ENCODE measurements around the gene CEP104.

CEP104 gene
- total RNA-seq, result 35.3 to 52.7 (median 48.9) reads per million in 4 donors

DNA sequence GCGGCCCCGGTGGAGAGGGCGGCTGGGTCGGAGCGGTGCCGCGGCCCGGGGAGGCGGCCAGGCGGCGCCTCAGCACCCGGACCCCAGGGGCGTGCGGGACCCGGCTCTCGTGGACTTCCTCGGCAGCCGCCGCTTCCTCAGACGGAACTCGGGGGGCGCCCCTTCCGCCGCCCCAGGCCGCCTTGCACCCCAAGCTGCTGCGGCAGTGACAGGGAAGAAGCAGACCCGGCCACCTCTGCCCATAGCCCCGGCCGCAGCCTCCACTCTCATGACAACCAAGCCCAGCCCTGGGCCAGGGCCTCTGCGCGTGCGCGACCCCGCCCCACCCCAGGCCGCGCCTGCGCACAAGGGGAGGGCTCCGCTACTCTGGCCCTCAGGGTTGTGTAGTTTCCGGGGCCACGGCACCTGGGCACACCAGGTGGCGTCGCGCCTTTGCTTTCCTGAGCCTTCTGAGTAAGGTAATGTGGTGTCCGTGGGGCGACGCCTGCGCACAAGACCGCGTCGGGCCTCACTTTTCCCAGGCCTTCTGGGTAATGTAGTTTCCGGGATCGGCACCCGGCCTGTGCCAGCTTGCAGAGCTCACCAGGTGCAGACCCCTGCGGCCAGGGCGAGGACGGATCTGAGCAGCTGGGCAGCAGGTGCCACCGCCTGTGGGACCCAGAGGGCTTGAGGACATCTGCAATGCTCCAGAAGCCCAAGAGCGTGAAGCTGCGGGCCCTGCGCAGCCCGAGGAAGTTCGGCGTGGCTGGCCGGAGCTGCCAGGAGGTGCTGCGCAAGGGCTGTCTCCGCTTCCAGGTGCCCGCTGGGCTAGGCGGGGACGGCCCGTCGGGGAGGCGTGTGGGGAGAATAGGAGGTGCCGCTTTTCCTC is at the start of gene CEP104, which contains the start of gene DFFB:
TSS of gene CEP104 (minus strand) at position 289 of the 868 bp plus-strand sequence. CDS start 4,804 bp downstream, outside the sequence.
TSS of gene DFFB (plus strand) at position 554 of the 868 bp plus-strand sequence. CDS start at position 682, 128 bp downstream.
- DNase-seq, result peak; percentile 96 to 98 (median 97)

DNA sequence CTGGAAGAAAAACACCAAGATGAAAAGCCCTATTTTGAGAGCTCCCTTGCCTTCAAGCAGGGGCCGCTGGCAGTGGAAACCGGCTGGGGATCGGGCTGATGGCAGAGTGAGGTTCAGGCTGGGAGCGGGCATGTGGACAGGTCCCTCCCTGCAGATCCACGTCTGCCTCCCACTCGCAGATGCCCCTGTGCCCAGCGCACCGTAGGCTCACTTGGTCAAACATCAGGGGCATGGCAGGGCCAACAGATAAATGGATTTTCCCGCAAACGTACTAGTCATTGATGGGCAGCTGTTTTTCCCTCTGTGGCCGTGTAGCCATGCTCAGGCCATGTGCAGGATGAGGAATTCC is 49.6 kb upstream of the CEP104 start:
- no peak for DNase-seq

DNA sequence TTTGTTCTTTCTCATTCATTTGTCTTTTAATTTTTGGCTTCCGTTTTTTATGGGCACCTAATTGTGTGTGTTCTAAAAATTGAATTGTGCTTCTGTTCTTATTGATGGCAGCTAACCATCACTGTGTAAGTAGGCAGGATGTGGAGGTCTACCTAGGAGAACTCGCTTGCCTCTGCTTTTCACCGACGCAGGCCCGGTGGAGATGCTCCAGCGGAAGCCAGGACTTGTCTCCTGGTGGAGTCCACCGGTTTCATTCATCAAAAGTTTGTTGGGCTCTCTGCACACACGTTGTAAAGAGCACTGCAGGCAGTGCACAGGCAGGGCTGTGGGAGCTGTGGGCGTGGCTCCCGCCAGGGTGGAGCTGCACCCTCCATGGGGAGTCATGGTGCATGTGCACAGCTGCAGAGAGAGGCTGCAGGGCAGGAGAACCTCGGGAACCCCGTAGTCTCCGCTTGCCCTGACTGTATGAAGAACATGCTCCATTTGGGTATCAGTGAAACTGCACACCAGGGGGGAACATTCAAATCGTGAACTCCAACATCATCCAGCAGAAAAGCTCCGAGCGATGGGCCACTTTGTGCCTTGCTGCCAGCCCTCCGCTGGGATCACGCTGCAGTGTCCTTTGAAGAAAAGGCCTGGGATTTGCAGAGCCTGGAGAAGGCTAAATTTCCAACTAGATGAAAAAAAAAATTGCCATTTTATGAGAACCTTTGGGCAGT is 49.1 kb upstream of the CEP104 start:
- no peak for DNase-seq

DNA sequence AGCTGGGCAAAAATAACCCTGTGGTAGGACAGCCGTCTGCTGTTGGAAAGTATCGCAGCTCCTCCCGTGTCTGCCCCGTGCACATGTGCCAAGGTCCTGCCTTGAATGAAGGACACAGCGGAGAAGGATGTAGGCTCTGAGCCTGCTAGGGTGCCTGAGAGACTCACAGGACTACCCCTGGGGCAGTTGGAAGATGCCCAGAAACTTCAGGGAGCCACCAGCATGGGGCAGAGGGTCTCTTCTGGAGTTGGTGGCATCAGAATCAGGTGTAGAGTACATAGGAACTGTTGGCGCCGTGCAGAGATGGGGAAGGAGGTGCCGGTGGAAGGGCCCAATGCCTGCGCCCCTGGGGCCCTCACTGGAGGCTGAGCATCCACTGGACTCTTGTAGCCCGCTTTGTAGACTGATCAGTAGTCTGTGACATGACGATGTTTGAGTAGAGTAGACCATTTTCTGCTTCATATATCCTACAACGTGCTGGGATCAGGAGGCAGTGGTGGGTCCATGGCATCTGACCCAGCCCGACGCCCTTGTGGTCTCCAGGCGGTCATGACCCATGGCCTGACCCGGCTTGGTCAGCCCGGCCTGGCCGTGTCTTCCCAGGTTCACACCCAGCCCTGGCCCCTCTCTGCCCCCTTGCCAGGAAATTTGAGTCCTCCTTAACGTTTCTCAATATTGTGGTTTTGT is 48.4 kb upstream of the CEP104 start:
- no peak for DNase-seq

DNA sequence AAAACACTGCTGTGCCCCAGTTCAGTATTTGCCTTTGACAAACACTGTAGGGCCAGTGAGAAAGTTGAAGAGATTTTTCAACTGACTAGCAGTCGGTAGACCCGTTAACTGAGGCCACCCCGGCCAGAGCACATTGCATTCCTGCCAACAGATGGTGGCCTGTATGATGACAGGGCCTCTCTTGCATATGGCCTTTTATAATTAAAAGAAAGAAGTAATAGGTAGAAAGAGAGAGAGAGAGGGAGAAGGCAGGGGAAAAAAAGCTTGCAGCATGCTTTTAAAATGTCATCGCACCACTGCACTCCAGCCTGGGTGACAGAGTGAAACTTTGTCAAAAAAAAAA is 47.8 kb upstream of the CEP104 start:
- no peak for DNase-seq

DNA sequence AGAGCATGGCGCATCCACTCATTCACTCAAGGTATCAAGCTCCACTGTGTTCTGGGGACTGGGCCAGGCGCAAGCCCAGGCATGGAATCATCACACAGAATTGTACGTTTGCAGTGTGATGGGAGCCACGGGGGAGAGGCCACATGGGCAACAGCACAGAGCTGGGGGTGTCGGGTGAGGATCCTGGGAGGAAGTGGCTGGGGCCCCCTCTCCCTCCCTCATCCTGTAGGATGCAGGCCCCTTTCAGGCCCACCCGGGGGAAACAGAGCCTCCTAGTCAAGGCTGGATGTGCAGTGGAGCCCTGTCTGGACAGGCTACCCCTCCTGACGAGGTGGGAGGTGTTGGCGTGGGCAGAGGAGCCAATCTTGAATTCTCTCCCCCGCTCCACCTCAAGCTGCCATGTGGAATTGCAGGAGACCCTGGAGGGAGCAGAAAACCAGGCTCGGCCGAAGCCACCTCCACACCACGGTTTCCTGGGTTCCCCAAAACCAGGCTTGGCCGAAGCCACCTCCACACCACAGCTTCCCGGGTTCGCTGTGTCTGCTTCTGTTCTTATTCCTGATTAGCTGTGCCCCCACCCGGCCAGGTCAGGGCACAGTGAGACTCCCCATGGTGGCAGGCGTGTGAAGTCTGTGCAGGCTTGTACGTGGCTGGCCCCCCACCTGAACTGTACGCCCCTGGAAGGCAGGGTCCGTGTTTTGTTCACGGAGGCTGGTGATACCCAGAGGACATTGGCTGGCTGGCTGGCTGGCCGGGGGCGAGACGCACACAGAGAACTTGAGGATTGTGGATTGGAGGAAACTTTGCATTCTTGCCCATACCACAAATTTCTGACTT is 47.2 kb upstream of the CEP104 start:
- DNase-seq, result no peak

DNA sequence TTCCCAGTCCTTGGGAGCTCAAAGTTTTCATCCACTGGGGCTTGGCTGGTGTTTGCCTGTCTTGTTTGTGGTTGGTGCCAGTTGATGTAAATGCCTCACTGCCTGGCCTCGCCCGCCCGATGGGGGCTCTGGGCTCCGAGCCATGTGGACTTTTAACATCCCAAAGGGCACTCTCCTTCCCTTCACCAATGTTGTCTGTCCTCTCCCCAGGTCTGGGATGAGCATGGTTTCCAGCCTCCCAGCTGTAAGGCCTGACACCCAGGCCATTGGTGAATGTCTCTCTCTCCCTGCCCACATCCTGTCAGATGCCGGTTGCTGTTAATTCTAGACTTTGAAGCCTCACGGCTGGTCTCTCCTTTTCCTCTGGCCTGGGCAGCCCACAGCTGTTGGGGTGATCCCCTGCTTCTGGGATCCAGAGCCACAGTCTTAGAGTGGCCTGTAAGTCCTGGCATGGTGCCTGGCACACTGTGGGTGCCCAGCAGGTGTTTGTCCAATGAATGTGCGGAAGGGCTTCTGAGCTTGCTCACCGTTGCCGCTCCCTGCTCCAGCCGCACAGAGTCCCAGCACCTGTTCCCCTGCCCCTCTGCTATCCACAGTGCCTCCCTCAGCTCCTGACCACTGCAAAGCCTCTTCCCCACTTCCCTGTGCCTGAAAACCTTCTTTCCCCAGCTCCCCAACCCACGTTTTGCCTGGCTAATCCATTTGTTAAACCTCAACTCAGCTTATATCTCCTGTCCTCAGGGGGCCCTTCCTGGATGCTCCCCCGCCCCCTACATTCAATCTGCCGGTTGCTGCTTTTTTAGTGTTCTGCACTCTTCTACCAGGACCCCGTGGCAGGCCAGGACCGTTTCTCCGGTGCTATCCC is 46.4 kb upstream of the CEP104 start:
- peak in 1 of 5 donors; percentile 42 for DNase-seq

DNA sequence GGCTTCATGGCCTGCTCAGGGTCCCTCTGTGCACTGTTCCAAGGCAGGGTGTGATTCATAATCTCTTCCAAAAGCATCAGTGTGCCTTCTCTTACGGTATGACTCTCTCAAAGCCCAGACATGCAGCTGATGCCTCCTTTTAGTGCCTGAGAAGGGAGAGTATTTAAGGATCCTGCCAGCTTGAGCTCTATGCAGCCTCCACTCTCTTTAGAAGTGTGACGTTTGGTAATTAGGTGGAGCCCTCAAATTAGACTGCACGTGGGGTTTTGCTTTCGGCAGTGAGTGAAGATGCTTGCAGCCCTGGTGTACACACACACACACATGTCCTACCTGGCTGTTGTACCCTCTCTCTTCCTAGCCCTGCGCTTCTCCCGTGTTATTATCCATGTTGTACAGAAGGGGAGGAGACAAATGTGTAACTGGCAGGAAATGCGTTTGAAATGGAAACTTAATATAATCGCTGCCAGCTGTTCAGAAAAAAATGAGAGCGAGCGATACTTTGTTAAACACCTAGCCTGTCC is 45.6 kb upstream of the CEP104 start:
- peak in 1 of 5 donors; percentile 30 for DNase-seq

DNA sequence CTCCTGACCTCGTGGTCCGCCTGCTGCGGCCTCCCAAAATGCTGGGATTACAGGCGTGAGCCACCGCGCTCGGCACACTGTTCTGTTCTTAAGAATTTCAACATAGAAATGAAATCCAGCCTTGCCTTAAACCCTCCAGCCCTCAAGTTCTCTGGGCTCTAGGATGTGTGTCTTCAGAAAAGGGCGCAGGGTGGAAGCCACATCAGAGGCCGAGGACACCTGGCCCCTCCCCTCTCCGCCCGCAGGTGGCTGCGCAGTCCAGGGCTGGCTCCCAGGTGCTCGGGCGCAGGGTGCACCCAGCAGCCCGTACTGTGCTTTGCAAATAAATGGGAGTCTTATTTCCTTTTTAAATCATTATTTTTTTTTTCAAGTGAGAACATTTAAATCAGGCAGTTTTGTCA is 45.1 kb upstream of the CEP104 start:
- peak in 3 of 5 donors; percentile 31 to 45 (median 38) for DNase-seq

DNA sequence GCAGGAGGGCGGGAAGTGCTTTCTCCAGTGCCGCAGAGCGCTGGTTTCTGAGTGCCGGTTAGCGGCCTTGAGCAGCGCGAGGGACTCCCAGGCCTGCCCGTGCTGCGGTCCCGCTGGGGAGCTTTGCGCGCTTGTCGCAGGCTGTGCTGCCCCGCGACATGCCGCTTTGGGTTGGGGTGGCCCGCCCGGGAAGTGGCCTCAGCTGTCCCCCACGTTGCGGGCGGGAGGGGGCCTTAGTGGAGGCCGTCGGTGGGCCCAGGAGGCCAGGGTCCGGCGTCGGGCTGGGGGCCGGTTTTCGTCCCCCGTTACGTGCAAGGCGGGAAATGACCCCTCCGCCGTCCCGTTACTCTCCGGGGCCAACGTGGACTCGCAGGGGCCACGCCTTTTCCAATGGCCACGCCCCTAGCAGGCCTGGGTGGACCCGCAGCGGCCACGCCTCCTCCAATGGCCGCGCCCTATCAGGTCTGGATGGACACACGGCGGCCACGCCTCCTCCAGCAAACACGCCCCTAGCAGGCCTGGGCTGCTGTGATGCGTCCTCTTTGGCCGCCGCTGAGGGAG is 44.0 kb upstream of the CEP104 start:
- DNase-seq, result peak; percentile 63 to 94 (median 69)

DNA sequence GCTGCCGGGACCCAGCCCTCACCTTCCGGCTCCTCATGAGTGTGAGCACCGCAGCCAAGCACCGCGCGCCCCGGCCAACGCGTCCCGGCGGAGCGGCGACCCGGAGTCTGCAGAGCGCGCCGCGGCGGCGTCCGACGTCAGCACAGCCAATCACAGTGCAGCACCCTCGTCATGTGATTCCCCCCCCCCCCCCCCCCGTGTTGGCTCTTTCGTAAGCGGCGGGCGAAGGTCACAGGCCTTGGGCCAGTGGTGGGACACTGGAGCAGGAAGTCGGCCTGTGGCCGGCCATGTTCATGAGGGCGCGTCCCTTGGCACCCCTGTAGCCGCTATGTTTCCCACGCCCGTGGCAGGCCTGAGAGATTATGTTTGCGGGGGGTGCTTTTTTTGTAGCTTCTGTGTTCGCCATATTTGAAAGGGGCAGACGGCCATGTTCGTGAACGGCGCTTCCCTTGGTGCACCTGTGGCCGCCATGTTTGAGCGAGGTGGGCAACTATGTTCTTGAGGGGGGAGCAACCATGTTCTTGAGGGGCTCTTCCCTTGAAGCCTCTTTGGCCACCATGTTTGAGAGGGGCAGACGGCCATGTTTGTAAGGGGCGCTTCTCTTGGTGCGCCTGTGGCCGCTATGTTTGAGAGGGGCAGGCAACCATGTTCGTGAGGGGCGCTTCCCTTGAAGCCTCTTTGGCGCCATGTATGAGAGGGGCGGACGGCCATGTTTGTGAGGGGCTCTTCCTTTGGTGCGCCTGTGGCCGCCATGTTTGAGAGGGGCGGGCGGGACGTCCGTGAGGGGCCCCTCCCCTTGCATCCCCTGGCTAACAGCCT is 43.3 kb upstream of the CEP104 start, which contains the start of gene C1orf174:
TSS of gene C1orf174 (minus strand) at position 123 of the 819 bp plus-strand sequence. CDS start at position 37, 86 bp downstream.
- DNase-seq, result peak; percentile 92 to 97 (median 92)

DNA sequence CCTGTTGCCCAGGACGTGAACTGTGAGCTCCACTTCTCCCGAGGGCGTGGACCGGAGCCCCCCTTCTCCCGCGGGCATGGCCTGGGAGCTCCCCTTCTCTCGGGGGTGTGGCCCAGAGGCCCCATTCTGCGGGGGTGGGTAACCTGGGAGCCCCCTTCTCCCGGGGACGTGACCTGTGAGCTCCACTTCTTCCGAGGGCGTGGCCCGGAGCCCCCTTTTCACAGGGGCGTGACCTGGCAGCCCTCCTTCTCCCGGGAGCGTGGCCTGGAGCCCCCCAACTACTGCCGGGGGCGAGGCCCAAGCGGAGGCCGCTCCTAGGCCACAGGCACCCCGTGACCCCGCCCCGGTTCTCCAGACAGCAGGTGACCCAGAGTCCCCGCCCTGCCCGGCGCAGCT is 42.7 kb upstream of the CEP104 start:
- DNase-seq, result peak in 1 of 5 donors; percentile 30

DNA sequence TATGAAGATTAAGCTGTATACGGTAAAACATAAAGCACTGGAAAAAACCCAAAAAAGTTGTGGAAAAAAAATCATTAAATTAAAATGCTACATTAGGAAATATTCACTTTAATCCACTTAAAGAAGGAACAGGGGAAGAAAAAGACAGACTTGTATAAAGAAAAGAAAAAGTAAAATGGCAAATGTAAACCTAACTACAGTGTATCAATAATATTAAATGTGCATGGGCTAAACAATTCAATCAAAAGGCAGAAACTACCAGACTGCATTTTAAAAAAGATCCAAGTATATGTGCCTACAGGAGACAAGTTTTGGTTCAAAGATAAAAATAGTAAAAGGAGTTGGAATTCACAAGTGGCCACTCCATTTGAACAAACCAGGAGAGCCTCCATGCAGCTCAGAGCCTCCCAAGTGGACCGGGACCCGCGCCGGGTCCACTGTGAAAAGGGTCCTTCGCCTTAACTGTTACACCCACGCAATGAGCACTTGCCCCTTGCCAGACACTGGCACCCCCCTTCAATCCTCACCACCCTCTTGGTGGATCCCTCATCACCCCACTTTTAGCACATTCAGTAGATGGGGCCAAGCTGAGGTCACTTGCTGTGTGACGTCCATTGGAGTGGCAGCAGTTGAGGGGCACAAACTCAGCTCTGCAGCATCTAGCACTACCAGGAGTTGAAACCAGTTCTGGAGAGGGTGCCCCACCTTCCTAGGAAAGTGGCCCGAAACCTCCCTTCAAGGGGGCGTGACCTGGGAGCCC is 42.2 kb upstream of the CEP104 start:
- no peak for DNase-seq

DNA sequence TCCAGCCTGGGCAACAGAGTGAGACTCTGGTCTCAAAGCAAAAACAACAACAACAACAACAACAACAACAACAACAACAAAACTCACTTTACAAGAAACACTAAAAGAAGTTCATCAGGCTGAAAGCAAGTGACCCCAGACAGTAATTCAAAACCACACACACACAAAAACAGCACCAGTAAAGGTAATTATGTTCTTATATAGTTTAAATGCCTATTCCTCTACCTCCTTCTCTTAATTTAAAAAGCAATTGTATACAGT is 41.4 kb upstream of the CEP104 start:
- DNase-seq, result no peak

DNA sequence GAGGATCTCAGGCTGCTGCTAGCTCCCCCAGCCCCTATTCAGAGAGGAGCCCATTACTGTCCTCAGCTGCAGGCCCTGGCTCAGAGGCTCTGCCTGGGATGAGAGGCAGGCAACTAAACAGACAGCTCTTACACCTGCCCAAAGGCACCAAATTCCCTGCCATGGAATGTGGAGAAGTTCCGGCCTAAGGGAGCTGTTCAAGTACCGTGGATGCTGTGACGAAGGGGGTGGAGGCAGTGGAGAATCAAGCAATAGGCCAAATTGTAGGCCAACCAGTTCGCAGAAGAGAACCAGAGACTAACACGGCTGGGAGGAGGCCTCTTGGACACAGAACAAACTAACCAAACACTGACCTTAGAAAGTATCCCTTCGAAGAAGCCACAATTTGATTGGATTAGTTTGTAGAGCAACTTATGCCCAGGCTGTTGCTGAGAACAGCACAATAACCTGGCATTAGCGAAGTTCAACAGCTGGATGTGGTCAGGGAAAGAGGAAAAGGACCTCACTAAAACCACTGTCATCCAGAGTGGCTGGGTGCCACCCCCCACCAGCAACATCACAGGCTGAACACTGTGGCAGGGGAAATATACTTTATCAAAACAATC is 39.5 kb upstream of the CEP104 start:
- DNase-seq, result no peak

DNA sequence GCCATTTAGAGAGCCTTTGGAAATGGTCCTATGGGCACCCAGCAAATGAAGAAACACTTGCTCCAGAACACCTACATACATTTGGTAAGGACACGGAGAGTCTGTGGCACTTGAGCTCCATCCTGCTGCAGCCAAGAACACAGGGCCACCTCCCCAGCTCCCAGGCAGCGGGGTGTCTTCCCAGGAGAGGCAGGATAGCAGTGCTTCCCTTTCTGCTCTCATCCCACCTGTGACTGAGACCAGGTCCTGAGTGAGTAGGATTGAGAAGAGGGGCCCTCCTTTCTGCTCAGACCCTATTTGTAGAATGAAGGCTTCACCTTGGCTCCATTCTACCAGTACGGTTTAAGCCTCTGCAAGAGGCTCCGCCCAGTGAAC is 38.9 kb upstream of the CEP104 start:
- no peak for DNase-seq

DNA sequence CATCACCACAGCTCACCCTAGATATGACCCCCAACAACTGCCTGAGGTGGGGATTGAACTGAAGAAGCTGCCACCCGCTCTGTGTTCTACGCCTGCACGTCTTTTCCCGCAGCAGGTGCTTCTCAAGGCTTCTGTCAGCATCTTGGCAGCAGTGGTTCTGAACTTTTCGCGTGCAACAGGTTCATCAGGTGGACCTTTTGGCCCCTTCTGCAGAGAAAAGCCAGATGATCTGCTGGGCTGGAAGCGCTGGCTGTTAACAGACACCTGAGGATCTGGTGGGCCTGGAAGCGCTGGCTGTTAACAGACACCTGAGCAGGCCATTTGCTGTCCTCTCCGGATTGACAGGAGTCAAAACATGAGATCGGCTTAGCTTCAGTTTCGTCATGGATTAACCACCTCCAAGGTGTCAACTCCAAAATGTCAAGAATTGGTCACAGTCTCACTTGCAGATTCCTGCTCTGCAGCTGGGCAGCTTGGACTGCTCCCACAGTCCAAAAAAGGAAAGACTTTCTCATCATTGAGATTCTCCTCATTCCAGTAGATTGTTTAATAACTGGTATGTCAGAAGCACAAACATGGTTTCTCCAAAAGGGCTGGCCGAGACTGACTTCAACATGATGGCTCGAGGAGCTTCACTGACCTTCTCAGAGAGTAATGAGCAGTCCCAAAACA is 38.4 kb upstream of the CEP104 start:
- DNase-seq, result no peak

DNA sequence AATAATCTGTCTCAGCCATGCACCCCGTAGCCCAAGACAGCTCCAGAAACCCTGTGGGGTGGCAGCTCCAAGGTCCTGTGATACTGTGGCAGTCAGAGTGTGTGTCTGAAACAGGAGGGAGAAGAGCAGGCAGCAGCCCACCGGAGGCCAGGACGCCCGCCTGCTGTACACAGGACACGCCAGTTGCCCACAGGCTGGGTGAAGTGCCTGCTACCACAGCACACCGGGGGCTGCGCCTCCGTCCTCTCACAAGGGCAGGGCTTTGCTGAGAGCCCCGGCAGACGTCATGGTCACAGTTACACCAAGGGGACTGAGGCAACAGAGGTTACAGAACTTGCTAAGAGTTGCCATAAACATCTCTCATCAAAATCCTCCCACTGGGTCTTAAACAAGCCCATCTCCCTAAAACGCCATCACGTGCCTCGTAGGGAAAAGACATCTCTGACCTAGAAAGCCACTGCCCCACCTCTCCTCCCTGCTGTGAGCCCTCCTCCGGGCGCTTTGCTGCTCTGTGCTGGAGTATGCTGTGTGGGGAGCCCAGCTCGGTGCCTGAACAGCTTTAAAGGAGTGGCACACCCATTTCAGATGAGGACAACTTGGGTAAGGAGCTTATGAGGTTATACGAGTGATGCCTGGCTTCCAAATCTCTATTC is 37.7 kb upstream of the CEP104 start:
- no peak for DNase-seq

Measured in T-helper 1 cell (primary cell).